K562 (cell line): ENCODE measurements around the gene NECAB2. TPM values are rescaled to one million over a fixed set of nuclear protein-coding genes. Genes with fewer than 3 reads are reported as not detected.

ENCODE experiments used
- DIDO1 ChIP-seq: fragments of 450-650 bp; IDR thresholded peaks from 2 replicates; pipeline ENCODE4 v1.6.1; 2016; ENCODE audit warnings: low read depth, missing biosample characterization, missing genetic modification characterization
- E2F1 ChIP-seq: sonication (generic); formaldehyde crosslinking; IDR thresholded peaks from 2 replicates; pipeline ENCODE4 v1.8.1; 2023; ENCODE audit warnings: mild to moderate bottlenecking, missing genetic modification reagents, moderate library complexity
- ELK1 ChIP-seq: sonication (generic); formaldehyde crosslinking; IDR thresholded peaks from 2 replicates; pipeline ENCODE4 v1.8.1; 2022; ENCODE audit warnings: missing genetic modification reagents
- HINFP ChIP-seq: fragments of 450-650 bp; conservative IDR thresholded peaks from 2 replicates; pipeline ENCODE4 v1.6.1; 2016; ENCODE audit warnings: missing genetic modification characterization, low read depth, mild to moderate bottlenecking, control low read depth, missing compliant biosample characterization
- MIER1 ChIP-seq: fragments of 450-650 bp; IDR thresholded peaks from 2 replicates; pipeline ENCODE4 v1.6.1; 2016; ENCODE audit warnings: antibody characterized with exemption, mild to moderate bottlenecking, low read depth
- MNT ChIP-seq, 2 experiments: fragments of 450-650 bp; conservative IDR thresholded peaks; 2 replicates each; pipeline ENCODE4 v1.6.1; 2017; ENCODE audit warnings: mild to moderate bottlenecking in 2 of 2, moderate library complexity in 2 of 2
- NELFE ChIP-seq: IDR thresholded peaks from 2 replicates; pipeline ENCODE4 v1.6.1; 2011; ENCODE audit warnings: mild to moderate bottlenecking; ENCODE audit not compliant: insufficient read depth, insufficient read length
- PHF20 ChIP-seq: fragments of 450-650 bp; IDR thresholded peaks from 2 replicates; pipeline ENCODE4 v1.6.1; 2018; ENCODE audit not compliant: partially characterized antibody
- RAD21 ChIP-seq, 2 experiments: fragments of 250-450 bp in 1 of 2; fragments of 450-650 bp in 1 of 2; sonication (Bioruptor Pico) in 1 of 2; formaldehyde crosslinking in 1 of 2; IDR thresholded peaks in 1 of 2; conservative IDR thresholded peaks in 1 of 2; 2 replicates each; pipeline versions ENCODE4 v1.4.0 to v1.8.0; 2020 to 2022; ENCODE audit warnings: mild to moderate bottlenecking in 2 of 2, moderate library complexity in 1 of 2
- TAL1 ChIP-seq: fragments of 450-650 bp; IDR thresholded peaks from 2 replicates; pipeline ENCODE4 v1.6.1; 2016; ENCODE audit warnings: mild to moderate bottlenecking
- polyA plus RNA-seq, 8 experiments: library from polyadenylated mRNA; depleted of rRNA in 4 of 8; stranded (reverse) in 5 of 8; unstranded in 3 of 8; fragments of >200 nt; fragmentation: Nextera tagmentation in 2 of 8; fragmentation: Illumina TruSeq in 1 of 8; extraction: Ambion mirVana in 2 of 8; extraction: Trizol in 1 of 8; gene quantifications; 2 replicates each; pipeline versions ENCODE4 v1.2.1 to v1.2.3, GENCODE V29; 2011 to 2014; ENCODE audit warnings: inconsistent platforms in 1 of 8, missing spikeins in 1 of 8
- total RNA-seq, 7 experiments: library from RNA; depleted of rRNA in 6 of 7; stranded (reverse); fragments of >200 nt in 6 of 7; fragmentation: Illumina TruSeq in 2 of 7; extraction: Trizol in 2 of 7; gene quantifications; 2 replicates each; pipeline versions ENCODE4 v1.2.1 to v1.2.3, GENCODE V29; 2011 to 2021; ENCODE audit warnings: low replicate concordance in 1 of 7
- TF ChIP-seq, protein P1 (sequence below), 2 experiments: fragments of 450-650 bp in 1 of 2; sonication (generic) in 1 of 2; formaldehyde crosslinking in 1 of 2; IDR thresholded peaks; 2 replicates each; pipeline versions ENCODE4 v1.7.1 to v1.9.0; 2016 to 2022; ENCODE audit warnings: inconsistent platforms in 1 of 2, mild to moderate bottlenecking in 1 of 2, missing genetic modification reagents in 1 of 2

NECAB2 gene
- total and polyA plus RNA-seq, 9 of the 15 experiments (the other 6 are each of a cell fraction or from before 2014, with no cell fraction given) = 0.03 to 0.28 TPM; not detected in 7

DNA sequence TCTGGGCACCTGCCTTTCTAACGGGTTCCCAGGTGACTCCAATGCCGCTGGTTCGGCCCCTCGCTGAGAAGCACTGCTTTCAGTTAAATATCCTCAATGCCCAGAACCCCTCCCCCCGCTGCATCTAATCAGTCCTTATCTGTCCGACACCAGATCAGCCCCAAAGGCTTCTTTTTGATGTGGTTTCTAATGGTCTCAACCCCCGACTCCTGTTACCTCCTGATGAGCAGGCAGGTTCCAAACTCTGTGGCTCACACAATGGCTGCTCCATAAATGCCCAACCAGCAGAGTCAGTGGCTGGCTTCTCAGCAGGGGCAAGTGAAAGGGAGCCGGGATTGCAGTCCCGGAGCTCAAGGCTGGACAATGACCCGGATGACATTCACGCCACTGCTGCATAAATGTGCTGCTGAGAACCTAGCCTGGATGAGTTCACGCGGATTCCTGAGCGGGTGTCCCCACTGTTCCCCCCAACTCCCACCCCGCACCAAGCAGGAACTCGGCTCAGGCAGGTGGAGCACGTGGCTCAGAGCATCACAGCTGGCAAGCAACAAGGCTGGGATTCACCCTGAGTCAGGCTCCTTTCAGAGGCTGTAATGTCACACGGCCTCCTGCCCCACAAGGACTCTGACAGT lies 75.6 kb downstream of the NECAB2 start (continued):
- no peak for TF ChIP-seq ELK1 (CRISPR knock-in tag)
- peak; percentile 28 for TF ChIP-seq PHF20
- TF ChIP-seq MIER1 = no peak
- no peak for TF ChIP-seq NELFE
- no peak for TF ChIP-seq HINFP (tag)
- TF ChIP-seq TAL1 = peak; percentile 91
- TF ChIP-seq RAD21 (CRISPR knock-in tag; conservative IDR thresholded peaks at IDR 0.05 in 1 of 2, IDR thresholded peaks at IDR 0.05 in 1 of 2) = no peak
- no peak for TF ChIP-seq E2F1 (CRISPR knock-in tag)
- TF ChIP-seq MNT (conservative IDR thresholded peaks at IDR 0.05) = peak in 1 of 2 experiments; percentile 36; a peak in 1 of 4 replicates
- TF ChIP-seq DIDO1 (tag) = no peak
- TF ChIP-seq, protein P1, sequence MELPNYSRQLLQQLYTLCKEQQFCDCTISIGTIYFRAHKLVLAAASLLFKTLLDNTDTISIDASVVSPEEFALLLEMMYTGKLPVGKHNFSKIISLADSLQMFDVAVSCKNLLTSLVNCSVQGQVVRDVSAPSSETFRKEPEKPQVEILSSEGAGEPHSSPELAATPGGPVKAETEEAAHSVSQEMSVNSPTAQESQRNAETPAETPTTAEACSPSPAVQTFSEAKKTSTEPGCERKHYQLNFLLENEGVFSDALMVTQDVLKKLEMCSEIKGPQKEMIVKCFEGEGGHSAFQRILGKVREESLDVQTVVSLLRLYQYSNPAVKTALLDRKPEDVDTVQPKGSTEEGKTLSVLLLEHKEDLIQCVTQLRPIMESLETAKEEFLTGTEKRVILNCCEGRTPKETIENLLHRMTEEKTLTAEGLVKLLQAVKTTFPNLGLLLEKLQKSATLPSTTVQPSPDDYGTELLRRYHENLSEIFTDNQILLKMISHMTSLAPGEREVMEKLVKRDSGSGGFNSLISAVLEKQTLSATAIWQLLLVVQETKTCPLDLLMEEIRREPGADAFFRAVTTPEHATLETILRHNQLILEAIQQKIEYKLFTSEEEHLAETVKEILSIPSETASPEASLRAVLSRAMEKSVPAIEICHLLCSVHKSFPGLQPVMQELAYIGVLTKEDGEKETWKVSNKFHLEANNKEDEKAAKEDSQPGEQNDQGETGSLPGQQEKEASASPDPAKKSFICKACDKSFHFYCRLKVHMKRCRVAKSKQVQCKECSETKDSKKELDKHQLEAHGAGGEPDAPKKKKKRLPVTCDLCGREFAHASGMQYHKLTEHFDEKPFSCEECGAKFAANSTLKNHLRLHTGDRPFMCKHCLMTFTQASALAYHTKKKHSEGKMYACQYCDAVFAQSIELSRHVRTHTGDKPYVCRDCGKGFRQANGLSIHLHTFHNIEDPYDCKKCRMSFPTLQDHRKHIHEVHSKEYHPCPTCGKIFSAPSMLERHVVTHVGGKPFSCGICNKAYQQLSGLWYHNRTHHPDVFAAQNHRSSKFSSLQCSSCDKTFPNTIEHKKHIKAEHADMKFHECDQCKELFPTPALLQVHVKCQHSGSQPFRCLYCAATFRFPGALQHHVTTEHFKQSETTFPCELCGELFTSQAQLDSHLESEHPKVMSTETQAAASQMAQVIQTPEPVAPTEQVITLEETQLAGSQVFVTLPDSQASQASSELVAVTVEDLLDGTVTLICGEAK (IDR thresholded peaks at IDR 0.05) = no peak
- TF ChIP-seq, protein P1 (CRISPR knock-in tag; IDR thresholded peaks at IDR 0.05) = no peak
